Stimulated activated CD4-positive, alpha-beta T cell treated with anti-CD3 and anti-CD28 coated beads, Interleukin-15, amount 100 ng/mL, for 24 hours (primary cell): ENCODE results near the gene SFT2D3.
"Not testable (repeated sequence)": the region's sequence is repeated elsewhere in the genome, so short reads cannot be mapped to it uniquely, and the experiment has no call there.

Source experiments
- DNase-seq: peaks from one replicate; pipeline ENCODE4 v3.0.0-alpha.2; 2020

Gene SFT2D3

GRCh38 chr2:127712999-127713398, 11.7 kb downstream of the SFT2D3 start:
- no peak for DNase-seq

GRCh38 chr2:127713562-127713961, 12.3 kb downstream of the SFT2D3 start:
- DNase-seq = no peak

- DNase-seq = no peak
Observed at GRCh38 chr2:127715778-127716449, 14.6 kb downstream of the SFT2D3 start.

- no peak for DNase-seq
Observed at GRCh38 chr2:127718271-127718670, 17.0 kb downstream of the SFT2D3 start.

GRCh38 chr2:127719301-127720218, 18.3 kb downstream of the SFT2D3 start:
- no peak for DNase-seq

GRCh38 chr2:127721311-127721977, 20.1 kb downstream of the SFT2D3 start:
- DNase-seq = no peak

GRCh38 chr2:127721978-127722355, 20.7 kb downstream of the SFT2D3 start:
- no peak for DNase-seq

- no peak for DNase-seq
Observed at GRCh38 chr2:127722807-127723206, 21.5 kb downstream of the SFT2D3 start.

GRCh38 chr2:127726158-127726880, 25.0 kb downstream of the SFT2D3 start:
- no peak for DNase-seq

GRCh38 chr2:127733113-127733815, 32.0 kb downstream of the SFT2D3 start:
- no peak for DNase-seq

- no peak for DNase-seq
Observed at GRCh38 chr2:127733816-127734537, 32.7 kb downstream of the SFT2D3 start.

- DNase-seq = no peak
Observed at GRCh38 chr2:127735044-127735443, 33.7 kb downstream of the SFT2D3 start.

GRCh38 chr2:127735537-127736399, 34.5 kb downstream of the SFT2D3 start:
- DNase-seq = no peak

GRCh38 chr2:127737892-127738291, 36.6 kb downstream of the SFT2D3 start:
- no peak for DNase-seq

- no peak for DNase-seq
Observed at GRCh38 chr2:127739800-127740199, 38.5 kb downstream of the SFT2D3 start.

- no peak for DNase-seq
Observed at GRCh38 chr2:127740665-127741288, 39.5 kb downstream of the SFT2D3 start.

- DNase-seq = no peak
Observed at GRCh38 chr2:127743477-127744026, 42.3 kb downstream of the SFT2D3 start.

- no peak for DNase-seq
Observed at GRCh38 chr2:127747621-127748020, 46.3 kb downstream of the SFT2D3 start.

- DNase-seq = not testable (repeated sequence)
Observed at GRCh38 chr2:127749537-127749936, 48.2 kb downstream of the SFT2D3 start.

- DNase-seq = no peak
Observed at GRCh38 chr2:127753374-127753773, 52.1 kb downstream of the SFT2D3 start.
